HEK293T (cell line): ENCODE measurements around the gene SLC23A1.

Experiments
- CTCF ChIA-PET: fragments of 350-600 bp; formaldehyde crosslinking; extraction: SDS; loops from one replicate; lab custom pipeline; 2021; ENCODE audit warnings: antibody characterized with exemption, inconsistent platforms; lab: Yijun Ruan, JAX
- POLR2A ChIA-PET: fragments of 350-600 bp; formaldehyde crosslinking; extraction: SDS; loops from one replicate; lab custom pipeline; 2020; ENCODE audit warnings: antibody characterized with exemption, inconsistent platforms; lab: Yijun Ruan, JAX
- DNase-seq: peaks from one replicate; pipeline ENCODE4 v3.0.0; 2012; ENCODE audit warnings: mixed read lengths; ENCODE audit errors: extremely low spot score
- ARNT ChIP-seq: fragments of 450-650 bp; IDR thresholded peaks from 2 replicates; pipeline ENCODE4 v1.6.1; 2017; ENCODE audit warnings: mild to moderate bottlenecking
- BHLHE40 ChIP-seq: fragments of 450-650 bp; IDR thresholded peaks from 2 replicates; pipeline ENCODE4 v1.6.1; 2016; ENCODE audit warnings: mild to moderate bottlenecking, moderate library complexity, borderline replicate concordance
- CTBP1 ChIP-seq: fragments of 450-650 bp; IDR thresholded peaks from 2 replicates; pipeline ENCODE4 v1.6.1; 2016; ENCODE audit warnings: borderline replicate concordance
- ELF4 ChIP-seq: fragments of 450-650 bp; IDR thresholded peaks from 2 replicates; pipeline ENCODE4 v1.6.1; 2017; ENCODE audit warnings: antibody characterized with exemption
- FOXA1 ChIP-seq: fragments of 450-650 bp; IDR thresholded peaks from 2 replicates; pipeline ENCODE4 v1.6.1; 2016; ENCODE audit warnings: mild to moderate bottlenecking
- FOXK2 ChIP-seq: fragments of 450-650 bp; IDR thresholded peaks from 2 replicates; pipeline ENCODE4 v1.6.1; 2016; ENCODE audit warnings: mild to moderate bottlenecking
- FOXM1 ChIP-seq: fragments of 450-650 bp; IDR thresholded peaks from 2 replicates; pipeline ENCODE4 v1.6.1; 2017; ENCODE audit warnings: mild to moderate bottlenecking, borderline replicate concordance
- HDGF ChIP-seq: fragments of 450-650 bp; IDR thresholded peaks from 2 replicates; pipeline ENCODE4 v1.6.1; 2017; ENCODE audit warnings: antibody characterized with exemption, borderline replicate concordance
- L3MBTL2 ChIP-seq: fragments of 450-650 bp; conservative IDR thresholded peaks from 2 replicates; pipeline ENCODE4 v1.6.1; 2016; ENCODE audit warnings: mild to moderate bottlenecking
- LEF1 ChIP-seq: fragments of 450-650 bp; IDR thresholded peaks from 2 replicates; pipeline ENCODE4 v1.6.1; 2017; ENCODE audit warnings: mild to moderate bottlenecking, borderline replicate concordance
- NFRKB ChIP-seq: fragments of 450-650 bp; IDR thresholded peaks from 2 replicates; pipeline ENCODE4 v1.6.1; 2016; ENCODE audit warnings: mild to moderate bottlenecking, moderate library complexity
- PKNOX1 ChIP-seq: fragments of 450-650 bp; IDR thresholded peaks from 2 replicates; pipeline ENCODE4 v1.6.1; 2016
- SP1 ChIP-seq: fragments of 450-650 bp; IDR thresholded peaks from 2 replicates; pipeline ENCODE4 v1.6.1; 2017
- SUZ12 ChIP-seq: fragments of 450-650 bp; IDR thresholded peaks from 2 replicates; pipeline ENCODE4 v1.6.1; 2016; ENCODE audit warnings: mild to moderate bottlenecking
- TARDBP ChIP-seq: fragments of 450-650 bp; IDR thresholded peaks from 2 replicates; pipeline ENCODE4 v1.6.1; 2016
- ZNF384 ChIP-seq: fragments of 450-650 bp; IDR thresholded peaks from 2 replicates; pipeline ENCODE4 v1.6.1; 2016

SLC23A1 gene

GRCh38 chr5:139401546-139401945 is 18.4 kb upstream of the SLC23A1 start:
- TF ChIP-seq BHLHE40 (no peak), ARNT (no peak), FOXK2 (no peak), HDGF (no peak), ELF4 (no peak), TARDBP (no peak), SUZ12 (no peak), L3MBTL2 (no peak)
- POLR2A ChIA-PET, result interaction anchor here (0.9 to 1.3 kb wide), 2 partner anchors 14 to 59 kb away, joined by 3 read pairs; no protein-coding TSS in a partner anchor
- no peak for DNase-seq
- CTCF ChIA-PET, result interaction anchor here (0.7 to 1.5 kb wide), 7 partner anchors 11 to 129 kb away, joined by 3 to 7 read pairs (median 3); partner anchors contain the start of gene PAIP2

- ChIA-PET CTCF (no interaction called here), POLR2A (no interaction called here)
- TF ChIP-seq ARNT (no peak), L3MBTL2 (no peak), ELF4 (no peak), FOXM1 (no peak), ZNF384 (no peak), FOXK2 (no peak), SUZ12 (no peak), PKNOX1 (no peak), LEF1 (no peak)
- DNase-seq, result no peak
Observed at GRCh38 chr5:139399501-139400121, 16.5 kb upstream of the SLC23A1 start.

GRCh38 chr5:139397921-139398320 is 14.8 kb upstream of the SLC23A1 start:
- DNase-seq, result no peak
- TF ChIP-seq SP1 (no peak), L3MBTL2 (no peak), SUZ12 (no peak), LEF1 (no peak), FOXK2 (no peak), FOXA1 (no peak), ZNF384 (no peak), HDGF (no peak), TARDBP (no peak), BHLHE40 (no peak)
- POLR2A ChIA-PET, result no interaction called here
- CTCF ChIA-PET, result no interaction called here

- CTCF ChIA-PET, result no interaction called here
- POLR2A ChIA-PET, result no interaction called here
- DNase-seq, result no peak
Observed at GRCh38 chr5:139396691-139397090, 13.6 kb upstream of the SLC23A1 start.

GRCh38 chr5:139395844-139396640 is 12.9 kb upstream of the SLC23A1 start:
- POLR2A ChIA-PET, result no interaction called here
- DNase-seq, result no peak
- CTCF ChIA-PET, result no interaction called here
- TF ChIP-seq L3MBTL2 (no peak), PKNOX1 (no peak), ZNF384 (no peak), NFRKB (no peak), BHLHE40 (no peak), CTBP1 (no peak), TARDBP (no peak), ELF4 (no peak), LEF1 (no peak), SUZ12 (no peak), HDGF (no peak), FOXM1 (no peak), SP1 (no peak), FOXK2 (no peak), FOXA1 (no peak), ARNT (no peak)

More at GRCh38 chr5:139396691-139397090, 13.6 kb upstream of the SLC23A1 start:
- TF ChIP-seq HDGF, result no peak
- no peak for TF ChIP-seq ELF4
- no peak for TF ChIP-seq ARNT

GRCh38 chr5:139394654-139395566 is 11.8 kb upstream of the SLC23A1 start, which contains the start of gene PROB1:
TSS of gene PROB1 (minus strand) at chr5:139395104. CDS start at chr5:139395081, 23 bp downstream.
- DNase-seq, result no peak
- TF ChIP-seq ARNT, result no peak
- no peak for TF ChIP-seq HDGF
- no peak for TF ChIP-seq PKNOX1
- TF ChIP-seq NFRKB, result no peak
- no peak for TF ChIP-seq SUZ12
- no peak for TF ChIP-seq L3MBTL2
- TF ChIP-seq FOXK2, result no peak
- TF ChIP-seq SP1, result no peak
- no peak for TF ChIP-seq TARDBP
- no peak for TF ChIP-seq FOXM1
- TF ChIP-seq BHLHE40, result no peak
- TF ChIP-seq ZNF384, result no peak
- no peak for TF ChIP-seq CTBP1
- TF ChIP-seq FOXA1, result no peak
- no peak for TF ChIP-seq ELF4
- no peak for TF ChIP-seq LEF1
- ChIA-PET POLR2A (no interaction called here), CTCF (no interaction called here)
